ENCODE measurements around the gene RGPD5.
"Not testable (repeated sequence)": the region's sequence is repeated elsewhere in the genome, so short reads cannot be mapped to it uniquely, and the experiment has no call there.

GRCh38 chr2:109876625-109877024 is 82.5 kb downstream of the RGPD5 start:
- TF ChIP-seq CTCF (IDR thresholded peaks at IDR 0.05; ENCODE audit: low read length); EZH2 (IDR thresholded peaks at IDR 0.05; ENCODE audit: borderline replicate concordance, low read length): not testable (repeated sequence)
